Vagina (tissue), 2 donors: ENCODE results near the gene HS6ST2.

Source experiments
- POLR2A ChIP-seq, 2 donors: fragments of 450-650 bp; IDR thresholded peaks; one replicate each; pipeline ENCODE4 v1.6.1; 2017; ENCODE audit warnings: antibody characterized with exemption in 2 of 2, mild to moderate bottlenecking in 2 of 2, moderate library complexity in 2 of 2
- POLR2AphosphoS5 ChIP-seq, 2 donors: sonication (generic); formaldehyde crosslinking; IDR thresholded peaks; one replicate each; pipeline ENCODE4 v1.9.0; 2017; ENCODE audit warnings: antibody characterized with exemption in 2 of 2, mild to moderate bottlenecking in 2 of 2, low read depth in 1 of 2; ENCODE audit not compliant: insufficient read depth in 1 of 2
- TF ChIP-seq, protein P1 (sequence below), 3 experiments: fragments of 450-650 bp in 2 of 3; fragments of 200-600 bp in 1 of 3; sonication (generic) in 1 of 3; IDR thresholded peaks; one replicate each; pipeline ENCODE4 v1.5.1; 2017 to 2019; ENCODE audit warnings: antibody characterized with exemption in 3 of 3, mild to moderate bottlenecking in 2 of 3, moderate library complexity in 2 of 3

DNA sequence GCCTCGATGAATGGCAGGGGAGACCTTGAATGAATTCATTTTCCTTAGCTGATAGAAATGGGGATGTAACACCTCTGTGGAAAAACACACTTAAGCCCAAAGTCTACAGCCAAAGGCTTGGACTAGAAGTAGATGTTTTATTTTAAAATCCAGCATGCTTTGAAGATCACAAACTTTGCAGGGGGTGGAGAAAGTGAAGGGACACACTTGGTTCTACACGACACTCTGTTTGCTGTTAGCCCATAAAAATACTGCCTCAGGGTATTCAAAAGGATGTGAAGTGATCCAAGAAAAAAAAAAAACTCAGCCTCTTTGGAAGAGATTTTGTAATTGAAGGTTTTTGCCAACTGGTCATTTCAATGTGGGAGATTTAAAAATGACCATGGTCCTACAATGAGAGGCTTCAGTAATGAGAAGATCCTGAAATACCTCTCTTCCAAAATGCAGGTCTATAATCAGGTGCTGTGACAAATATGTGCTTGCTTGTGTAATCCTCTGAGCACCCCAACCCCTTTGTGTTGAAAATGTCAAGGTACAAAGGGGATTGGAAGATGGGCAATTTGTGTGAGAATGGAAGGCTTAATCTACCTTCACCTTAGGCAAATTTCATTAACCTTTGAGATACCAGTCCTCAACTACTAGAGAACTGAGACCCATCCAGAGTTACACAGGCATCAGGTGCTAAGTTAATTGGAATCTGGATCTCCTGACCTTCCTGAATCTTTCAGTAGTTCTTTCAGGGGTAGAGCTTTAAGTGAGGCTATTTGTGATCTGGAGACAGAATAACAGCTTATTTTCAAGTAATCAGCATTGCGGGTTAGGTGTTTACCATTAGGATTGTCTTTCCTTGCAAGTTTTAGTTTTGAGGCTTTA is 82.5 kb downstream of the HS6ST2 start:
- TF ChIP-seq, protein P1, sequence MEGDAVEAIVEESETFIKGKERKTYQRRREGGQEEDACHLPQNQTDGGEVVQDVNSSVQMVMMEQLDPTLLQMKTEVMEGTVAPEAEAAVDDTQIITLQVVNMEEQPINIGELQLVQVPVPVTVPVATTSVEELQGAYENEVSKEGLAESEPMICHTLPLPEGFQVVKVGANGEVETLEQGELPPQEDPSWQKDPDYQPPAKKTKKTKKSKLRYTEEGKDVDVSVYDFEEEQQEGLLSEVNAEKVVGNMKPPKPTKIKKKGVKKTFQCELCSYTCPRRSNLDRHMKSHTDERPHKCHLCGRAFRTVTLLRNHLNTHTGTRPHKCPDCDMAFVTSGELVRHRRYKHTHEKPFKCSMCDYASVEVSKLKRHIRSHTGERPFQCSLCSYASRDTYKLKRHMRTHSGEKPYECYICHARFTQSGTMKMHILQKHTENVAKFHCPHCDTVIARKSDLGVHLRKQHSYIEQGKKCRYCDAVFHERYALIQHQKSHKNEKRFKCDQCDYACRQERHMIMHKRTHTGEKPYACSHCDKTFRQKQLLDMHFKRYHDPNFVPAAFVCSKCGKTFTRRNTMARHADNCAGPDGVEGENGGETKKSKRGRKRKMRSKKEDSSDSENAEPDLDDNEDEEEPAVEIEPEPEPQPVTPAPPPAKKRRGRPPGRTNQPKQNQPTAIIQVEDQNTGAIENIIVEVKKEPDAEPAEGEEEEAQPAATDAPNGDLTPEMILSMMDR (IDR thresholded peaks at IDR 0.05): no peak
- TF ChIP-seq POLR2A (IDR thresholded peaks at IDR 0.05) (no peak), POLR2AphosphoS5 (IDR thresholded peaks at IDR 0.05; ENCODE audit: insufficient read depth in 1 of 2, low read depth in 1 of 2) (no peak)
